HepG2 (cell line): ENCODE measurements around the gene ZBTB7C. TPM values are rescaled to one million over a fixed set of nuclear protein-coding genes. Genes with fewer than 3 reads are reported as not detected.

Source experiments
- ATAC-seq: fragments of 200-7000 bp; cut with Tn5 transposase; 3 replicates; pipeline ENCODE4 v1.9.1; 2020; ENCODE audit warnings: mild to moderate bottlenecking, moderate library complexity
- BruUV-seq: library from RNA; stranded (reverse); fragments of 400-500 nt; replicated peaks from 2 replicates; lab custom pipeline; 2021; lab: Mats Ljungman, UMichigan
- CTCF ChIA-PET: fragments of 300-600 bp; formaldehyde crosslinking; extraction: SDS; loops from one replicate; lab custom pipeline; 2021; ENCODE audit warnings: low total read pairs, inconsistent platforms, low intra/inter-chr PET ratio; lab: Yijun Ruan, JAX
- POLR2A ChIA-PET: fragments of 350-600 bp; sonication (Branson Sonifier 250); formaldehyde crosslinking; loops from one replicate; lab custom pipeline; 2020; ENCODE audit warnings: antibody characterized with exemption, inconsistent platforms; lab: Yijun Ruan, JAX
- DNase-seq: peaks from one replicate; pipeline ENCODE4 v3.0.0-alpha.2; 2015; ENCODE audit warnings: low spot score
- FAIRE-seq: peaks from 3 replicates; lab custom pipeline; 2011; peaks lifted over from hg19 to GRCh38; lab: Jason Lieb, UNC
- H2AFZ ChIP-seq: one replicate; pipeline ENCODE4 v1.6.1; 2011; ENCODE audit warnings: low read length, inconsistent platforms
- H3K27ac ChIP-seq: fragments of 300-600 bp; 3 replicates; pipeline ENCODE4 v1.8.0; 2011; ENCODE audit warnings: mixed run types, mild to moderate bottlenecking, mixed read lengths, low read length, inconsistent platforms; ENCODE audit not compliant: insufficient read depth; ENCODE audit errors: extremely low read length
- H3K27me3 ChIP-seq, 2 experiments: fragments of 200-600 bp in 1 of 2; 2 replicates in 1 of 2; 3 replicates in 1 of 2; pipeline versions ENCODE4 v1.6.0 to v1.8.0; 2011; ENCODE audit warnings: low read length in 2 of 2, mild to moderate bottlenecking in 2 of 2, moderate library complexity in 2 of 2, inconsistent platforms in 1 of 2; ENCODE audit not compliant: insufficient read depth in 2 of 2, control insufficient read depth in 1 of 2
- H3K36me3 ChIP-seq, 2 experiments: fragments of 200-600 bp in 1 of 2; replicated peaks in 1 of 2; 2 replicates in 1 of 2; 3 replicates in 1 of 2; pipeline versions ENCODE4 v1.5.1 to v1.8.0; 2011; ENCODE audit warnings: low read length in 2 of 2, inconsistent platforms in 1 of 2; ENCODE audit not compliant: insufficient read depth in 2 of 2, control insufficient read depth in 1 of 2
- H3K4me1 ChIP-seq: 2 replicates; pipeline ENCODE4 v1.5.1; 2012; ENCODE audit warnings: low read length, inconsistent platforms; ENCODE audit not compliant: insufficient read depth
- H3K4me2 ChIP-seq: 2 replicates; pipeline ENCODE4 v1.6.0; 2011; ENCODE audit warnings: low read depth, low read length, inconsistent platforms
- H3K4me3 ChIP-seq, 3 experiments: fragments of 200-600 bp in 1 of 3; sonication (generic), shearing (Covaris generic) in 1 of 3; replicated peaks in 1 of 3; 2 replicates each; pipeline ENCODE4 v1.5.1; 2011 to 2016; ENCODE audit warnings: low read length in 3 of 3, inconsistent platforms in 2 of 3, low read depth in 2 of 3, mild to moderate bottlenecking in 2 of 3, control low read depth in 1 of 3, mixed read lengths in 1 of 3; ENCODE audit not compliant: insufficient read depth in 1 of 3
- H3K79me2 ChIP-seq: one replicate; pipeline ENCODE4 v1.6.1; 2011; ENCODE audit warnings: low read length, inconsistent platforms; ENCODE audit not compliant: insufficient read depth
- H3K9ac ChIP-seq: 2 replicates; pipeline ENCODE4 v1.6.0; 2011; ENCODE audit warnings: mild to moderate bottlenecking, low read depth, low read length, inconsistent platforms; ENCODE audit not compliant: insufficient read depth
- H3K9me3 ChIP-seq: 2 replicates; pipeline ENCODE4 v1.5.1; 2012; ENCODE audit warnings: mild to moderate bottlenecking, low read length
- H4K20me1 ChIP-seq: 2 replicates; pipeline ENCODE4 v1.6.0; 2011; ENCODE audit warnings: inconsistent platforms, mild to moderate bottlenecking, low read length, moderate library complexity; ENCODE audit not compliant: insufficient read depth
- GATA4 ChIP-seq: sonication (generic); IDR thresholded peaks from 2 replicates; pipeline ENCODE4 v1.6.1; 2016; ENCODE audit warnings: antibody characterized with exemption, low read depth, borderline replicate concordance
- HINFP ChIP-seq: sonication (generic); formaldehyde crosslinking; IDR thresholded peaks from 2 replicates; pipeline ENCODE4 v1.4.0; 2020; ENCODE audit warnings: low read depth, mild to moderate bottlenecking, missing genetic modification reagents
- HOXA3 ChIP-seq: sonication (generic); formaldehyde crosslinking; IDR thresholded peaks from 2 replicates; pipeline ENCODE4 v1.5.0; 2020; ENCODE audit warnings: missing genetic modification reagents
- PRDM10 ChIP-seq: sonication (generic); formaldehyde crosslinking; IDR thresholded peaks from 2 replicates; pipeline ENCODE4 v1.4.0; 2020; ENCODE audit warnings: low read depth, missing genetic modification reagents
- ZBTB10 ChIP-seq: sonication (generic); formaldehyde crosslinking; IDR thresholded peaks from 2 replicates; pipeline ENCODE4 v1.4.0; 2020; ENCODE audit warnings: missing genetic modification reagents, borderline replicate concordance
- ZNF274 ChIP-seq: sonication (generic); formaldehyde crosslinking; IDR thresholded peaks from 2 replicates; pipeline ENCODE4 v1.5.1; 2020; ENCODE audit warnings: mild to moderate bottlenecking, missing genetic modification reagents
- ZNF431 ChIP-seq: sonication (generic); formaldehyde crosslinking; IDR thresholded peaks from 2 replicates; pipeline ENCODE4 v1.9.0; 2022; ENCODE audit warnings: missing genetic modification reagents, low read depth, mild to moderate bottlenecking, borderline replicate concordance
- WGBS: methylation state at CpG from one replicate; pipeline ENCODE4 v1.1.6; 2017; ENCODE audit warnings: low lambda C conversion rate; 5-methylcytosine and 5-hydroxymethylcytosine counted together
- in situ Hi-C: cut with HindIII; loops from 2 replicates; pipeline ENCODE4 v1.10.0; 2017; ENCODE audit warnings: low pct_unique_long_range_greater_than_20kb; ENCODE audit not compliant: extremely low pct_ligation_motif_present
- intact Hi-C: fragments of 100-400 bp; cut with micrococcal nuclease; formaldehyde crosslinking; loops from one replicate; pipeline ENCODE4 v1.10.0; 2022; ENCODE audit not compliant: unreplicated experiment
- polyA plus RNA-seq, 8 experiments: library from polyadenylated mRNA; depleted of rRNA in 3 of 8; stranded (reverse) in 7 of 8; unstranded in 1 of 8; fragments of >200 nt; fragmentation: Illumina TruSeq in 4 of 8; extraction: Trizol in 4 of 8; gene quantifications; 2 replicates each; pipeline versions ENCODE4 v1.2.1 to v1.2.3, GENCODE V29; 2011 to 2016; ENCODE audit warnings: low read depth in 4 of 8, missing spikeins in 1 of 8, mixed read lengths in 1 of 8; ENCODE audit not compliant: insufficient read depth in 1 of 8
- total RNA-seq, 5 experiments: library from RNA; depleted of rRNA; stranded (reverse); fragments of >200 nt; fragmentation: Illumina TruSeq; extraction: Trizol; gene quantifications; 2 replicates each; pipeline ENCODE4 v1.2.3, GENCODE V29; 2016; ENCODE audit warnings: low read depth in 1 of 5

Gene ZBTB7C
- total and polyA plus RNA-seq, 2 of the 13 experiments (the other 11 are each of a cell fraction or from before 2014, with no cell fraction given), result 0.01 to 0.04 TPM

- 59% methylated on average over 4 of the region's 7 CpGs for WGBS
- TF ChIP-seq GATA4 (no peak), ZNF431 (CRISPR knock-in tag) (no peak), HOXA3 (CRISPR knock-in tag) (no peak)
- no peak overlapping the region for H3K27ac ChIP-seq
- no peaks in the 10 kb centered on the region for H3K79me2 ChIP-seq
- no peak overlapping the region for H3K4me3 ChIP-seq
- H3K36me3 ChIP-seq, result no peaks in the 10 kb centered on the region
- H3K4me1 ChIP-seq, result no peaks in the 10 kb centered on the region
- no peak overlapping the region for H3K4me2 ChIP-seq
- no peaks in the 10 kb centered on the region for H4K20me1 ChIP-seq
- in situ Hi-C loops, result no loop called here
- H3K9ac ChIP-seq, result no peak overlapping the region
- ChIA-PET CTCF (no interaction called here), POLR2A (no interaction called here)
- ATAC-seq, result no peak
- FAIRE-seq, result no peak
- peaks cover 3 to 26% of the 10 kb centered on the region in 2 experiments; a peak in 3 of 5 replicates for H3K27me3 ChIP-seq
- no peaks in the 10 kb centered on the region for H3K9me3 ChIP-seq
- no peak for DNase-seq
- BruUV-seq, result no TSS peak
- intact Hi-C loops, result no loop called here
- no peak overlapping the region for H2AFZ ChIP-seq
Measured at GRCh38 chr18:48074929-48075706, 334.1 kb downstream of the ZBTB7C start.

GRCh38 chr18:48073211-48073930 is 335.8 kb downstream of the ZBTB7C start:
- H3K4me2 ChIP-seq, result no peak overlapping the region
- DNase-seq, result no peak
- intact Hi-C loops (no loop called here), in situ Hi-C loops (no loop called here)
- ChIA-PET CTCF (no interaction called here), POLR2A (no interaction called here)
- no TSS peak for BruUV-seq
- ATAC-seq, result peak; percentile 29; the same call in 1 of the 3 replicates
- H3K4me3 ChIP-seq, result no peak overlapping the region
- no peak overlapping the region for H3K9ac ChIP-seq
- H3K4me1 ChIP-seq, result no peaks in the 10 kb centered on the region
- no peak overlapping the region for H3K27ac ChIP-seq
- H3K36me3 ChIP-seq, result no peaks in the 10 kb centered on the region
- no peaks in the 10 kb centered on the region for H4K20me1 ChIP-seq
- WGBS, result 36% methylated on average over 11 of the region's 15 CpGs
- FAIRE-seq, result no peak
- H3K27me3 ChIP-seq, result peaks cover 4 to 32% of the 10 kb centered on the region in 2 experiments; a peak in 3 of 5 replicates
- H3K79me2 ChIP-seq, result no peaks in the 10 kb centered on the region
- no peaks in the 10 kb centered on the region for H3K9me3 ChIP-seq
- H2AFZ ChIP-seq, result no peak overlapping the region
- TF ChIP-seq PRDM10 (no peak), ZBTB10 (CRISPR knock-in tag) (no peak), ZNF274 (CRISPR knock-in tag) (no peak), HINFP (no peak)
